GM12891 (cell line): ENCODE measurements around the gene MAP2K1.

Experiments
- POLR2A ChIP-seq: IDR thresholded peaks from 2 replicates; pipeline ENCODE4 v1.6.1; 2011; ENCODE audit warnings: low read depth, low read length, control low read depth
- POLR2AphosphoS5 ChIP-seq: IDR thresholded peaks from 2 replicates; pipeline ENCODE4 v1.6.1; 2011; ENCODE audit warnings: low read depth, low read length, control low read depth
- SPI1 ChIP-seq: IDR thresholded peaks from 2 replicates; pipeline ENCODE4 v1.6.1; 2011; ENCODE audit warnings: low read depth, low read length, control low read depth
- TAF1 ChIP-seq: IDR thresholded peaks from 2 replicates; pipeline ENCODE4 v1.6.1; 2011; ENCODE audit warnings: low read depth, low read length, control low read depth

DNA sequence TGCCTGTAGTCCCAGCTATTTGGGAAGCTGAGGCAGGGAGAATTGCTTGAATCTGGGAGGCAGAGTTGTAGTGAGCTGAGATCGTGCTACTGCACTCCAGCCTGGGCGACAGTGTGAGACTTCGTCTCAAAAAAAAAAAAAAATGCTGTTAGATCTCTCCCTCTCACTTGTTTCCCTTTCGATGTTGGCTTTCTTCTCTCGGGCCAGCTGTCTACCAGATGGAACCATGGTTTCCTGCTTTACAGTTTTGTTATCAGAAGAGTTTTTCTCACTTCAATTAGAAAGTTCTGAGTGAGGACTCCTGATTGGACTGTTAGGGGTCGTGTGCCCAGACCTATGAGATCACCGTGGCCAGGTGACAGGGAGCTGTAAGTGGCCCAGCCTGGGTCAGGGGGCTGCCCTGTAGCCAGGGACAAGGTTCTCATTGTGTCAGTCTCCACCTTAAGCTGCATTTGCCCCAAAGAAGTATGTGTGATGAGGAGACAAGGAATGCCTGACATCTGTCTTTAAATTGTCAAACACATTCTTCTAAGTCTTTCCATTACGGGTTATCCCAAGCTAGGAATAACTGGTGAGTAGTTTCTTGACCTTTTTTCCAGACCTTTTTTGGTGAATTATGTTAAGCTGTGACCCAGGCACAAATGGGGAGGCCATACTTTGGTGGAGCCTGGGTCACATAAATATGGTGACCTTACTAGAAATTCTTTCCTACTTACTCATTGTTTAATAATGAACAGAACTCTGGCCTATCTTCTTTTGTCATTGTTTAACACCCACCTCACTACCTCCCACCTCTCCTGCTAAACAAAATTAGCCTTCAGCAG, 85.7 kb downstream of the MAP2K1 start:
- TF ChIP-seq POLR2AphosphoS5 (no peak), POLR2A (no peak), TAF1 (no peak), SPI1 (no peak)
